Hepatocyte (in vitro differentiated cells): ENCODE measurements around the gene RAB41.

Experiments
- CTCF ChIP-seq: fragments of 200-600 bp; sonication (generic); IDR thresholded peaks from 2 replicates; pipeline ENCODE4 v1.5.1; 2016; ENCODE audit warnings: antibody characterized with exemption, mild to moderate bottlenecking; ENCODE audit not compliant: poor library complexity
- EZH2 ChIP-seq: fragments of 200-600 bp; sonication (generic); IDR thresholded peaks from 2 replicates; pipeline ENCODE4 v1.6.1; 2016; ENCODE audit warnings: antibody characterized with exemption, mild to moderate bottlenecking, borderline replicate concordance

GRCh38 chrX:70279081-70279480 lies 2.9 kb upstream of the RAB41 start:
- no peak for TF ChIP-seq CTCF
- no peak for TF ChIP-seq EZH2
